Measurements from ENCODE around the gene CHMP4A.

Gene CHMP4A

DNA sequence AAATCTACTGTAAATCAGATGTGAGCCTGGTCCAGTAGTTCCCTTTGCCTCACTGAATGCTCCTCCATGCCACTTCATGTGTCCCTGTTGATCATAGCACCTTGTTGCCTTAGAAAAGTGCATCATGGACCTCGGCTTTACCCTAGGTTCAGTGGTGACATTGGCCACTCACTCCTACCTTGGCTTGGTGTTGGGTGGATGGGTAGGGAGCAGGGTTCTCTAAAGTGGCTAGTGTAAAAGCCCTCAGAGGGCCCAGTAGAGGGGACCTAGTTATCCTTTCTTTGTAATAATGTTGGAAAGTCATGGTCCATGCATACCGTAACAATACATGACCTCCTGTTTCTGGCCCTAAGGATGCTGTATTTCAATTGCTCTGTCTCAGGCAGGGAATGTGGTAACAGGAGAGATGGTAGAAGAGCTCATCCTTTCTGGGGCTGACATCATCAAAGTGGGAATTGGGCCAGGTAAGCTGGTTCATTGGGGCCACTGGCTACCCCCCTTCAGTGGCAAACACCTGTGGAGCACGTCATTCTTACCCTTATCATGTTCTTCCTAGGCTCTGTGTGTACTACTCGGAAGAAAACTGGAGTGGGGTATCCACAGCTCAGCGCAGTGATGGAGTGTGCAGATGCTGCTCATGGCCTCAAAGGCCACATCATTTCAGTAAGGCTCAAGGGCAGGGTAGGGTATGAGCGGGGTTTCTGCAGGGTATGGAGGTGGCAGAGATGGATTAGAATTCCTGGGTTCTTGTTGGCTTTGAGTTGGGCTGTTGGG is 23.6 kb upstream of the CHMP4A start:
- TF ChIP-seq, protein P1, sequence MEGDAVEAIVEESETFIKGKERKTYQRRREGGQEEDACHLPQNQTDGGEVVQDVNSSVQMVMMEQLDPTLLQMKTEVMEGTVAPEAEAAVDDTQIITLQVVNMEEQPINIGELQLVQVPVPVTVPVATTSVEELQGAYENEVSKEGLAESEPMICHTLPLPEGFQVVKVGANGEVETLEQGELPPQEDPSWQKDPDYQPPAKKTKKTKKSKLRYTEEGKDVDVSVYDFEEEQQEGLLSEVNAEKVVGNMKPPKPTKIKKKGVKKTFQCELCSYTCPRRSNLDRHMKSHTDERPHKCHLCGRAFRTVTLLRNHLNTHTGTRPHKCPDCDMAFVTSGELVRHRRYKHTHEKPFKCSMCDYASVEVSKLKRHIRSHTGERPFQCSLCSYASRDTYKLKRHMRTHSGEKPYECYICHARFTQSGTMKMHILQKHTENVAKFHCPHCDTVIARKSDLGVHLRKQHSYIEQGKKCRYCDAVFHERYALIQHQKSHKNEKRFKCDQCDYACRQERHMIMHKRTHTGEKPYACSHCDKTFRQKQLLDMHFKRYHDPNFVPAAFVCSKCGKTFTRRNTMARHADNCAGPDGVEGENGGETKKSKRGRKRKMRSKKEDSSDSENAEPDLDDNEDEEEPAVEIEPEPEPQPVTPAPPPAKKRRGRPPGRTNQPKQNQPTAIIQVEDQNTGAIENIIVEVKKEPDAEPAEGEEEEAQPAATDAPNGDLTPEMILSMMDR (IDR thresholded peaks at IDR 0.05; ENCODE audit: unreplicated experiment in 3 of 3): no peak
- Mint-ChIP-seq H3K9me3 (no peaks in the 10 kb centered on the region), H3K4me3 (peak overlapping the region in 1 of 3 experiments; percentile 94), H3K4me1 (peaks cover 42% of the 10 kb centered on the region), H3K27ac (no peak overlapping the region), H3K36me3 (ENCODE audit: low read depth) (peaks cover 59% of the 10 kb centered on the region), H3K27me3 (ENCODE audit: low read depth) (no peaks in the 10 kb centered on the region)

DNA sequence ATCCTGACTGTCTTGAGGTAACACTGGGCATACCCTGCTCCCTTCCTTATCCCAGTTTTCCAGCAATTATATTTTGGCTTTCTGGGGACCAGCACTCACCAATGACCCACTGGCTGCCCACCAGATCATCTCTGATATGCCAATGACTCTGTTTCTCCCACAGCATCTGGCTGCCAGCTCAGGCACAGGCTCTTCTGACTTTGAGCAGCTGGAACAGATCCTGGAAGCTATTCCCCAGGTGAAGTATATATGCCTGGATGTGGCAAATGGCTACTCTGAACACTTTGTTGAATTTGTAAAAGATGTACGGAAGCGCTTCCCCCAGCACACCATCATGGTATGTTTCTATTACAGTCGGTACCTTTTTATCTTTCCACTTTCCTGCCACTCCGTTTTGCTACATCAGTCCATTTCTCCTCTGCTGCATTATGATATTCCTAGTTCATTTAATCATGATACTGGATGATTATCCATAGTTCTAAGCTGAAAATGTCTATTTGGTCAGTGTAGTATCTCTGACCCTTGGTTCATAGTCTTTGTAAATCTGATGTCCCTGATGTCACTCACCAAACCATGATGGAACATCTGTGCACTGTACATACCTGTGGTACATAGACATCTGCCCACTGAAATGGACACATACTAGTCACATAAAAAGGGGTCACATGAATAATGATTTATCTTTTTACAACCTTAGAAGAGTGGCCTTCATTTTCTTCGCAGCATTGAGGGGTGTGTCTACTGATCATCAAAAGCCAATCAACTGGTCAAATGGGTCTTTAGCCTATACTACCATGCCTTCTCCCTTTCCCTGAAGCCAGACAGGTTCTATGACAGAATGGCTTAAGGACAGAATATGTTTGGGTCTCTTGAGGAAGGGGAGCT is 22.8 kb upstream of the CHMP4A start:
- peak overlapping the region; percentile 10 to 94 (median 16) for H3K4me3 Mint-ChIP-seq
- H3K4me1 Mint-ChIP-seq: peaks cover 46% of the 10 kb centered on the region
- no peaks in the 10 kb centered on the region for H3K9me3 Mint-ChIP-seq
- peaks cover 59% of the 10 kb centered on the region for H3K36me3 Mint-ChIP-seq (ENCODE audit: low read depth)
- H3K27ac Mint-ChIP-seq: peak overlapping the region in 1 of 3 experiments; percentile 15
- no peaks in the 10 kb centered on the region for H3K27me3 Mint-ChIP-seq (ENCODE audit: low read depth)
- TF ChIP-seq, protein P1 (IDR thresholded peaks at IDR 0.05; ENCODE audit: unreplicated experiment in 3 of 3): no peak

GRCh38 chr14:24234095-24235005 is 21.1 kb upstream of the CHMP4A start:
- H3K36me3 Mint-ChIP-seq (ENCODE audit: low read depth): peaks cover 47% of the 10 kb centered on the region

DNA sequence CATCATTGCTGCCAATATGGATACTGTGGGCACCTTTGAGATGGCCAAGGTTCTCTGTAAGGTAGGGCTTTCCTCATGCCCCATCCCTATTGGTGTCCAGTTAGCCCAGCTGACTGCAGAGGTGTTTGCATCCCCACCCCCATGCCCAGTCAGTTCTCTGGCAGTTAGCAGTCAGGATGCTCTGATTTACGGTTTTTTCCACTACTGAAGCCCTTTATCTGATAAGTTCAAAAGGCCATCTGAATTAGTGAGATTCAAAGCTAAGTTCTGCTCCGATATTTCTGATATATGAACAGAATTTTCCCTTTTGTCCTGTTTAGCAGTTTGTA is 20.2 kb upstream of the CHMP4A start:
- Mint-ChIP-seq H3K27ac (peak overlapping the region; percentile 92 to 99 (median 97)), H3K4me1 (peaks cover 27% of the 10 kb centered on the region), H3K36me3 (ENCODE audit: low read depth) (peaks cover 40% of the 10 kb centered on the region), H3K4me3 (peak overlapping the region; percentile 90 to 98 (median 94)), H3K27me3 (ENCODE audit: low read depth) (no peaks in the 10 kb centered on the region), H3K9me3 (no peaks in the 10 kb centered on the region)
- TF ChIP-seq, protein P1 (IDR thresholded peaks at IDR 0.05; ENCODE audit: unreplicated experiment in 3 of 3): no peak

More at GRCh38 chr14:24234095-24235005, 21.1 kb upstream of the CHMP4A start:
- Mint-ChIP-seq H3K4me3 (peak overlapping the region; percentile 90 to 98 (median 94)), H3K4me1 (peaks cover 35% of the 10 kb centered on the region), H3K27ac (peak overlapping the region; percentile 92 to 99 (median 97)), H3K9me3 (no peaks in the 10 kb centered on the region), H3K27me3 (ENCODE audit: low read depth) (no peaks in the 10 kb centered on the region)
- TF ChIP-seq, protein P1 (IDR thresholded peaks at IDR 0.05; ENCODE audit: unreplicated experiment in 3 of 3): no peak

DNA sequence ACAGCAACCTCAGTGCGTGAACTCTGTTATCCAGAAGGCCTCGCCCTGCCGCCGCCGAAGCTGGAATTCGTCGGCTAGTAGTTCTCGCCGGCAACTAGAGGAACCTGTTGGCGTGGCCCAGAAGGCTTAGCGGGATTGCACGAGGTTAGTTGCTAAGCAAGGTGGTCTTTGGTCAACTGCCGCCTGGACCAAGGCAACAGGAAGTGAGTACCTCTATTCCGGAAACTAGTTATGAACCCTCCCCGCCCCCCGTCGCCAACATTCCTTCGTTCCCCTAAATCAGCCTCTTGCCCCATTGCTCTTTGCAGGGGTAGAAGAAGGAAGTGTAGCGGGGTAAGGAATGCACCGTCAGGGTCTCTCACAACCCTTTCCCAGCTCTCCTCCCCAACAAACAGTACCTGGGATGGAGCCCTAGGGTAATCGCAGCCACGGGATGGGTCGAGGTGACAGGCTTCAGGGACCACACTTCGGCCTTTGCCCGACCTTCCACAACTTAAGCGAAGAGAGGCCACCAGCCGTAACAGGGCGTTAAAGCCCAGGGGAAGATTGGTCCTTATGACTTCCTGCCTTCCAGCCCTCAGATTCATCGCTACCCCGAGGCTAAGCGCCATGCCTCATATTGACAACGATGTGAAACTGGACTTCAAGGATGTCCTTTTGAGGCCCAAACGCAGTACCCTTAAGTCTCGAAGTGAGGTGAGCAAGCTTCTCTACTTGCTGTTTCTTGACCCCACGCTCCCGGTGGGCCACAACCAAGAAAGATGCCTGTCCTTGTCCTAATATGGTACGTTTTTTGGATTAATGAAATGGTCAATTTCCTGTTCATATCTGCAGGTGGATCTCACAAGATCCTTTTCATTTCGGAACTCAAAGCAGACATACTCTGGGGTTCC is 19.6 kb upstream of the CHMP4A start, which contains the start of gene GMPR2:
GMPR2 (plus strand) TSS at position 285 of the 893 bp plus-strand sequence; CDS start at position 610, 325 bp downstream.
- H3K4me3 Mint-ChIP-seq: peak within 1 kb of the TSS; percentile 90 to 98 (median 94)
- H3K4me1 Mint-ChIP-seq: peaks cover 27% of the 10 kb centered on the region
- no peaks in the 10 kb centered on the region for H3K27me3 Mint-ChIP-seq (ENCODE audit: low read depth)
- H3K9me3 Mint-ChIP-seq: no peaks in the 10 kb centered on the region
- H3K36me3 Mint-ChIP-seq (ENCODE audit: low read depth): peaks cover 33% of the 10 kb centered on the region
- peak within 1 kb of the TSS; percentile 92 to 99 (median 97) for H3K27ac Mint-ChIP-seq
- TF ChIP-seq, protein P1 (IDR thresholded peaks at IDR 0.05; ENCODE audit: unreplicated experiment in 3 of 3): no peak
